ENCODE results near the gene CISD3. TPM values are rescaled to one million over a fixed set of nuclear protein-coding genes. Genes with fewer than 3 reads are reported as not detected.
A peak's percentile ranks its signal among the peaks of the same experiment; 100 is the strongest.

The CISD3 gene
- total RNA-seq, 2 experiments from 2014 or later = 43.2 to 44.2 TPM

DNA sequence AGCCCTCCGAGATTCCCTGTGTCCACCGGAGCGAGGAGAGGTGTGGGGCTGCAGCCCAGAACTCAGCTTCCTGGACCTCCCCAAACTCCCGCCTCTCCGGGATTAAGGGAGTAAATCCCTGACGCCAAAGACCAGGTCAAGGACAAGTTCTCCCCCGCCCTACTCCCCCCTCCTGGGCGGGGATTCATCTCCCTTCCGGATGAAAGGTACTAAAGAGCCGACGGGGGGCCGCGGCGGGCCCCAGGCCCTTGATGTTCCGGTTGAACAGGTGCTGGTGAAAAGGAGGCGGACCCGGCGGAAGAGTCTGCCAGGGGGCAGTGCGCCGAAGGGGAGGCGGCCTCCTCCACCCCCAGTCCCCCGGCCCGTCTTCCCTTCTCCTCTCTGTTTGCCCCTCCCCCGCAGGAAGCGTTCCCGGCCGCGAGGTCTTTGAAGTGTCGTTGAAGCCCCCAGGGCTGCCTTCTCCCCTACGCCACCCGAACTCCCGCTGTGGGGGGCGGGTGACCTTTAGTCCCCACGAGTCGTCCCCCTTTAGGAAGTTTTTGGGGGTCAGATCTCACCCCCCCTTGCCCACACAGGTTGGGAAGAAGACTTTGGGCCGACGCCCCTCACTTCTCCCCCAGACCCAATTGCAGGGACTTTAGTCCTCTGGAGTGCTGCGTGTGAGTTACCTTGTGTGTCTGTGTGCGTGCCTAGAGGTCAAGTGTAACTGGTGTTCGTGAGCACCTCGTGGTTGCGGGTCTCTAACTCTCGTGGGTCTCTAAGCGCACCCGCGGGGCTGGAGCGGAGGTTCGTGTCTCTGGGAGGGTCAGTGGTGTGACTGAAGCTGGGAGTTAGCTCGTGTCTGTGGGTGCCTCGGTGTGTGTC lies 26.2 kb upstream of the CISD3 start:
- ATAC-seq = peak; percentile 12
- TF ChIP-seq, protein P1, sequence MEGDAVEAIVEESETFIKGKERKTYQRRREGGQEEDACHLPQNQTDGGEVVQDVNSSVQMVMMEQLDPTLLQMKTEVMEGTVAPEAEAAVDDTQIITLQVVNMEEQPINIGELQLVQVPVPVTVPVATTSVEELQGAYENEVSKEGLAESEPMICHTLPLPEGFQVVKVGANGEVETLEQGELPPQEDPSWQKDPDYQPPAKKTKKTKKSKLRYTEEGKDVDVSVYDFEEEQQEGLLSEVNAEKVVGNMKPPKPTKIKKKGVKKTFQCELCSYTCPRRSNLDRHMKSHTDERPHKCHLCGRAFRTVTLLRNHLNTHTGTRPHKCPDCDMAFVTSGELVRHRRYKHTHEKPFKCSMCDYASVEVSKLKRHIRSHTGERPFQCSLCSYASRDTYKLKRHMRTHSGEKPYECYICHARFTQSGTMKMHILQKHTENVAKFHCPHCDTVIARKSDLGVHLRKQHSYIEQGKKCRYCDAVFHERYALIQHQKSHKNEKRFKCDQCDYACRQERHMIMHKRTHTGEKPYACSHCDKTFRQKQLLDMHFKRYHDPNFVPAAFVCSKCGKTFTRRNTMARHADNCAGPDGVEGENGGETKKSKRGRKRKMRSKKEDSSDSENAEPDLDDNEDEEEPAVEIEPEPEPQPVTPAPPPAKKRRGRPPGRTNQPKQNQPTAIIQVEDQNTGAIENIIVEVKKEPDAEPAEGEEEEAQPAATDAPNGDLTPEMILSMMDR (IDR thresholded peaks at IDR 0.05) = no peak
- Mint-ChIP-seq H3K27ac (peak overlapping the region; percentile 98), H3K9me3 (no peaks in the 10 kb centered on the region), H3K27me3 (no peaks in the 10 kb centered on the region), H3K4me1 (ENCODE audit: low read depth) (peaks cover 40% of the 10 kb centered on the region), H3K36me3 (ENCODE audit: low read depth) (peaks cover 33% of the 10 kb centered on the region), H3K4me3 (peak overlapping the region; percentile 90)
- intact Hi-C loops (cut with micrococcal nuclease) = no loop called here
- ChIA-PET POLR2A (interaction anchor here (0.7 to 18.4 kb wide), 14 partner anchors 7 to 150 kb away, joined by 3 to 390 read pairs (median 7); partner anchors contain the start of genes CISD3, EPOP, PSMB3 and RPL23), CTCF (interaction anchor here (0.6 to 3.3 kb wide), 4 partner anchors 25 to 234 kb away, joined by 3 to 15 read pairs (median 4); no protein-coding TSS in a partner anchor)
- DNase-seq = peak; percentile 93

DNA sequence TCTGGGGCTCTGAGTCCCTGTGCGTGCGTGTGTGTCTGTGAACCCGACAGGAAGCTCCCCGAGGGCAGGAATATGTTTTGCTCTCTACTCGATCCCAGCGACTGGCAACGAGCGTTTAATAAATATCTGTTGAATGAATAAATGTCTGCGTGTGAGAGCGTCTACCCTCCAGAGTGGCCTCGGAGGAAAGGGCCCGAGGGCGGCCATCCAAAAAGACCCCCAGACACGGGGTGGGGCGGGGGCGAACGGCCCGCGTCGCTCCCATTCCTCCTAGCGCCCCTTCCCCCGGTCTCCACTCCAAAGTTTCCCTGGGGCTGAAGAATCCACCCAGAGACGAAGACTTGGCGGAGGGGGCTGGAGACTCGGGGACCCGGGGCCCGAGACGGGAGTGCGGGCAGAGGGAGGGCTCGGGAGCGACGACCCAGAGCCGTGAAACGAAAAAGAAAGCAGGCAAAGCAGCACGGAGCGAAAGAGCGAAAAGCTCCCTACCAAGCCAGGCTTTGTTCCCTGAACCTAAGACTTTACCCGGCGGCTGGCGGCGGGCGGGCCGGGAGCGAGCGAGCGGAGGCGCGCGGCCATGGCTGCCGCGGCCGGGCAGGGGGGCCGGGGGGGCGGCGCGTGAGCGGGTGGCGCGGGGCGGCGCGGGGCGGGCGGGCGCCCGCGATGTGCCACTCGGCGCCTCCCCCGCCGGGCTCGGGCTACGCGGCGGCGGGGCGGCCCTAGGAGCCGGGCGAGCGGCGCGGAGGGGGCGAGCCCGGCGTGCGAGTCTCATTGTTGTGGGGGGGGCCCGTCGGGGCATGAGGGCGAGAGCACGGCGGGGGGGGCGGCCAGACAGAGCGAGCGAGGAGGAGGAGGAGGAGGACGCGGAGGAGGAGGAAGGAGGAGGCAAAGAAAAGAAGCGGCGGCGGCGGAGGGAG lies 25.3 kb upstream of the CISD3 start, which contains the start of gene MLLT6:
MLLT6 (plus strand) TSS at position 668 of the 917 bp plus-strand sequence. CDS start 360 bp downstream, outside the sequence.
- intact Hi-C loops (cut with micrococcal nuclease) = no loop called here
- ChIA-PET CTCF (interaction anchor here (0.6 to 3.3 kb wide), 6 partner anchors 13 to 234 kb away, joined by 3 to 15 read pairs (median 4); no protein-coding TSS in a partner anchor), POLR2A (interaction anchor here (0.6 to 18.4 kb wide), 15 partner anchors 8 to 735 kb away, joined by 3 to 390 read pairs (median 4); partner anchors contain the start of genes EPOP, PSMB3 and RPL23)
- Mint-ChIP-seq H3K4me1 (ENCODE audit: low read depth) (peaks cover 41% of the 10 kb centered on the region), H3K27ac (peak within 1 kb of the TSS; percentile 98), H3K27me3 (no peaks in the 10 kb centered on the region), H3K4me3 (peak within 1 kb of the TSS; percentile 98), H3K9me3 (no peaks in the 10 kb centered on the region), H3K36me3 (ENCODE audit: low read depth) (peaks cover 41% of the 10 kb centered on the region)
- DNase-seq = peak; percentile 76
- ATAC-seq = no peak
- TF ChIP-seq, protein P1 (IDR thresholded peaks at IDR 0.05) = no peak

DNA sequence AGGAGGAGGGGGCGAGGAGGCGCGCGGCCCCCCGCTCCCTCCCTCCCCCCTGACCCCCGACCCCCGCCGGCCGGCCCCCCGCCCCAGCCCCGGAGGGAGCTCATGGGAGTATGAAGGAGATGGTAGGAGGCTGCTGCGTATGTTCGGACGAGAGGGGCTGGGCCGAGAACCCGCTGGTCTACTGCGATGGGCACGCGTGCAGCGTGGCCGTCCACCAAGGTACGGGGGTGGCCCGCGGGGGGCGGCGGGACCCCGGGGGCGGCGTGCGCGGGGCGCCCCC lies 24.7 kb upstream of the CISD3 start:
- no peaks in the 10 kb centered on the region for H3K27me3 Mint-ChIP-seq
- CTCF ChIA-PET = interaction anchor here (1.2 to 3.3 kb wide), 5 partner anchors 13 to 147 kb away, joined by 4 to 15 read pairs (median 6); partner anchors contain the start of gene CISD3
- TF ChIP-seq, protein P1 (IDR thresholded peaks at IDR 0.05) = no peak
- peaks cover 42% of the 10 kb centered on the region for H3K4me1 Mint-ChIP-seq (ENCODE audit: low read depth)
- ATAC-seq (no peak), DNase-seq (no peak)
- peak overlapping the region; percentile 67 for H3K27ac Mint-ChIP-seq
- POLR2A ChIA-PET = interaction anchor here (0.6 to 18.4 kb wide), 14 partner anchors 8 to 734 kb away, joined by 3 to 390 read pairs (median 6); partner anchors contain the start of genes EPOP, PSMB3 and RPL23
- no peaks in the 10 kb centered on the region for H3K9me3 Mint-ChIP-seq
- intact Hi-C loops (cut with micrococcal nuclease) = no loop called here
- H3K4me3 Mint-ChIP-seq = peak overlapping the region; percentile 98
- peaks cover 47% of the 10 kb centered on the region for H3K36me3 Mint-ChIP-seq (ENCODE audit: low read depth)

DNA sequence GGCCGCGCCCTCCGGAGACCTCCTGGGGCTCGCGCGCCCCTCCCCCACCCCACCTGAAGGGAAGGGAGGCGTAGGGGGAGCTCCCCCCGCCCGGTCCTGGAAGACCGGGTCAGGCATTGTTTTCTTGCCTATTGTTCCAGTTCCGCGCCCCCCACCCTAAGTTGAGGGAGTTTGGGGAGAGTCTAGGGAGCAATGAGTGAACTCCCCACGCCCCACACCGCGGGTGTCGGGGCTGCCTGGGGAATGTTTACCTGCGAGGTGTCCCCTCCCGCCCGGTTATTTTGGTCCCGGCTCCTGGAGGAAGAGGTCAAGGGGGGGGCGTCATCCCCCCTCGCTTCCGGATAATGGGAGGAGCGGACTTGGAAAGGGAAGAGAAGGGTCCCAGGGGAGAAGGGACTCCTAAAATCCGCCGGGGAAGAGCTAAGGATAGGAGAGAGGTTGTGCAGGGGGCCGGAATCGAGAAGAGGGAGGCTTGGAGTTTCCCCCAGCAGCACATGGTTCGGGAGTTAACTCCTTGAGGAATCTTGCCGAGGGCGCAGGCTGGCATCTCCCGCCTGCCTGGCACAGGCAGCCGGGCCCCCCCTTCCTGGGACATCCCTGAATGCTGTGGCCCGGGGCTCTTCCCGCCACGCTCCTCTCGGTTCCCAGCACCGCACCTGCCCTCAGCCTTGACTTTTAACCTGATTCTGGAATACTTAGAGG lies 24.2 kb upstream of the CISD3 start:
- CTCF ChIA-PET = interaction anchor here (1.2 to 3.3 kb wide), 6 partner anchors 12 to 148 kb away, joined by 4 to 15 read pairs (median 6); partner anchors contain the start of gene CISD3

More for the DNA sequence above, 24.2 kb upstream of the CISD3 start:
- TF ChIP-seq, protein P1 (IDR thresholded peaks at IDR 0.05) = no peak
- H3K9me3 Mint-ChIP-seq = no peaks in the 10 kb centered on the region
- H3K36me3 Mint-ChIP-seq (ENCODE audit: low read depth) = peaks cover 52% of the 10 kb centered on the region
- peaks cover 43% of the 10 kb centered on the region for H3K4me1 Mint-ChIP-seq (ENCODE audit: low read depth)
- peak overlapping the region; percentile 90 for H3K27ac Mint-ChIP-seq
- peak overlapping the region; percentile 98 for H3K4me3 Mint-ChIP-seq
- intact Hi-C loops (cut with micrococcal nuclease) = no loop called here
- peak; percentile 44 for DNase-seq
- H3K27me3 Mint-ChIP-seq = no peaks in the 10 kb centered on the region
- no peak for ATAC-seq
- POLR2A ChIA-PET = interaction anchor here (0.6 to 18.4 kb wide), 12 partner anchors 12 to 1410 kb away, joined by 3 to 390 read pairs (median 6); partner anchors contain the start of genes CISD3, EPOP, PSMB3 and RPL23

Measured in activated CD8-positive, alpha-beta T cell treated with anti-CD3 and anti-CD28 coated beads for 36 hours (primary cell).